Measurements from ENCODE around the gene WDFY4.
A peak's percentile ranks its signal among the peaks of the same experiment; 100 is the strongest.

WDFY4 gene

DNA sequence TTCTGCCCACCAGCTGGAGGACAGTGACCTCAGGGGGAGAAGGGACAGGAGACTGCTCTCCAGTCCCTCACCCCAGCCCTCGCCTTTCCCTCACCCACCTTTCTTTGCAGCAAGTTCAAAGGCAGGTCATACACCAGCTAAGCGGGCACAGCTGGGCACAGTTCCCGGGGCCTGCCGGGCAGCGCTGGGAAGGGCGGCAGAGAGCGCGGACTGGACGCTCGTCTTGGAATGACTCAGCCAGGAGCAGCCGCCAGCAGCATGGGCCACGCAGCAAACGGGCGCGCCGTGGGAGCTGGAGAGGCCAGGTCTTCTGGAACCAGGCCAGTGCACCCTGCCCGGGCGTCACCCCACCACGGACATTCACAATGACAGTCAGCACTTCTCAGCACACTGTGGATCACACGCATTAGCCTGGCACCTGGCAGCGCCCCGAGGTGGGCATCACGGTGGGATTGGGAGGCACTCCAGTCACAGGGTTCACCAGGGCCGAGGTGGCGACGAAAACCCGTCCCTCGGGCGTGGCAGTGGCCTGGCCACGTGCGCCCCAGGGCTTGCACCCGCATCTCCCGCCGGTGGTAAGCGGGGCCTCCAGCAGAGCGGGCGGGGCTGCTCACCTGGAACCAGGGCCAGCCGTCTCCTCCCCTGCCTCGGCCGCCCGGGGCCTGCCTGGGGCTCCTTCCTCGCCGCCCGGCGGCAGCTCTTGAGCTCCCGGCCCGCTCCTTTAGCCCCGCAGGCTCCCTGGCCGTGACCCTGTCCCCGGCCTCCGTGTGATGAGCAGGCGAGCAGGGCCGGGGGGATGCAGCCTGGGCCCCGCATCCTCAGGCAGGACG, 29.0 kb upstream of the WDFY4 start:
- DNase-seq: peak; percentile 83

- DNase-seq: peak; percentile 73
These were observed 28.3 kb upstream of the WDFY4 start for GRCh38 chr10:48656241-48656913.

- no peak for DNase-seq
These were observed 27.8 kb upstream of the WDFY4 start for GRCh38 chr10:48656914-48657305.

DNA sequence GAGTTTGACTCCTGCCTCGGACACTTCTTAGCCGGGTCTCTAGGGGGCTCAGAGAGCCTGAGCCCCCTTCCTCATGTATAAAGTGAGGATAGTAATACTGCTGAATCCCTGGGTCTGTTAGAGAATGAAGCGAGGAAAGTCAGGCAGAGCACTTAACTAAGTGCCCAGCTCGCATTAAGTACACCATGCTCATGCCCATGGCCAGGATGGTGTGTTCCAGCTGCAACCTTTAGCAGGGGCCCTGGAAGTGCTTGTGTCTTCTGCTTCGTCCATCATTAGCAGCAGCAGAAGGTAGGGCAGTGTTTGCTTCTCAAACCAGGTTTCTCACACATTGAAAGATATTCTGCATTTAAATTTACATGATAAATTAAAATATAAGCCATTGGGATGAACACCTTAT, 27.3 kb upstream of the WDFY4 start:
- no peak for DNase-seq

- peak; percentile 52 for DNase-seq
These were observed 26.3 kb upstream of the WDFY4 start for GRCh38 chr10:48658243-48658974.

GRCh38 chr10:48658975-48659269, 25.8 kb upstream of the WDFY4 start:
- no peak for DNase-seq

GRCh38 chr10:48659790-48660189, 24.9 kb upstream of the WDFY4 start:
- DNase-seq: no peak

GRCh38 chr10:48661441-48661840, 23.2 kb upstream of the WDFY4 start:
- no peak for DNase-seq

DNA sequence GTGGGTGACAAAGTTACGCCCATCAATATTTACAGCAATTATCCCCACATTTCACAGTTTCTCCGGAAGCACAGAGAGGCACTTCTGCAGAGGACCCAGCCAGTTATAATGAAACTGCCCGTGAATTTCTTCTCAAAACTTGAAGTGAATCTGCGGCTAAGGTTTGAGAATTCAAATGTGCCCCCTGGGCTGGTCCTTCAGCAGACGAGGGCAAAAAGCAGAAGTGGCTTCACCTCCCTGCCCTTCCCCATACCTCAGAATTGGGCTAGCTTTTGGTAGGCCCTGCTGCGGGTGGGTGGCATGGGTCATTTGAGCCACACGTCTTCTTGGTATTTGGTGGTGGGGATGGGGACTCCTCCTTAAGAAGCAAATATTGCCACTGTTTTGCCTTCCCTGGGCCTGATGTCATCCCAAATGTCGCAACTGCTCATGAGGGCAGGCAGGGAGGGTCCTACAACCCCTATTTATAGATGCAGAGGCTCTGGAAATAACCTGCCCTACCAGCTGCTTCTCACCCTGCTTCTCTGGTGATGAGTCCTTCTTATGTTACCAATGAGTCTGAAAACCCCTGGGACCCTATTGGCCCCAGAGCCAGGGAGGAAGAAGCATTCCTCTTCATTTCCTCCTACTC, 16.6 kb upstream of the WDFY4 start:
- DNase-seq: no peak

GRCh38 chr10:48670978-48671913, 13.4 kb upstream of the WDFY4 start:
- DNase-seq: no peak

- no peak for DNase-seq
These were observed 12.6 kb upstream of the WDFY4 start for GRCh38 chr10:48671914-48672595.

GRCh38 chr10:48672596-48673265, 11.9 kb upstream of the WDFY4 start:
- no peak for DNase-seq

GRCh38 chr10:48677625-48678024, 7.0 kb upstream of the WDFY4 start:
- no peak for DNase-seq

DNA sequence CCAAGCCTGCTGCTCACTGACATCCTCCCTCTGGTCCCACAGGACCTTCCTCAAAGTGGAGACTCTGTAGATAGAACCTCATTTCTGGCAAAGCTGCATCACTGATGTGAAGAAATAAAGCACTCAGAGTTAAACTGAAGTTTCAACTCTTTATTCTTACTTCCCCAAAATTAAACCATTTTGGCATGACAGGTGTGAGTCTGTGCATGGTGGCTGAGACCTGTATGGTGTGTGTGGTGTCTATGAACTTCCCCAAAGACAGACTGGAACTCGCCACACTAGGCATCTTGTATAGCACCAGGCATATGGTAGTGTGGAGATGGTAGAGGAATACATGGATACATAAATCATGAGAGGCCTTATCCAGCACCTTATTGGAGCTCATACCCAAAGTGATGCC, 6.6 kb upstream of the WDFY4 start:
- no peak for DNase-seq

DNA sequence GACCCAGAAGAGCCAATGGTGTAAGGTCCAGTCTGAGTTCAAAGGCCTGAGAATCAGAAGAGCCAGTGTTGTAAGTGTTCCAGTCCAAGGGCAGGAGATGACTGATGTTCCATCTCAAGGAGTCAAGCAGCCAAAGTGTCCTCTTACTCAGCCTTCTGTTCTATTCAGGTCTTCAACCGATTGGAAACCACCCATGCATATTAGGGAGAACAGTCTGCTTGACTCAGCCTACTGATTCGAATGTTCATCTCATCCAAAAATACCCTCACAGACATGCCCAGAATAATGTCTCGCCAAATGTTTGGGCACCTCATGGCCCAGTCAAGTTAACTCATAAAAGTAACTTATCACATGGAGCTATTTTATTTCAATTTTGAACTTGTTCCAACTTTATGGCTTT, 2.9 kb upstream of the WDFY4 start:
- no peak for DNase-seq

DNA sequence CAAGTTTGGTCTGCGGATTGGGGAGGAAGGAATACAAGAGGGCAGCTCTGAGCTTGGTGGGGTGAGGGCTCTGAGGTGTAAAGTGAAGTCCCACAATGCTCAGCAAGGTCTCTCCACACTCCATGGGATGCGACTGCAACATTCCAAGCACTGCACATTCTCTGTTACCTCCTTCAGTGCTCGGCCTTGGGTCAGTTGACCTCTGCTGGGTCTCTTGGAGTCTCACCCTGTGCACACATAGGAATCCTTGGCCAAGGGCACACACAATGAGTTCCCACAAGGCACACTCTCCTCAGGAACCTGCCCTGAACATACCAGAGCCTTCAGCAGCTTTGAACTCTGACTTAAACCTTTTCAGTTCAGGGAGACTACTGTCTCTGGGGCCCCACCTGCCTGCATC, 2.4 kb upstream of the WDFY4 start:
- DNase-seq: no peak

DNA sequence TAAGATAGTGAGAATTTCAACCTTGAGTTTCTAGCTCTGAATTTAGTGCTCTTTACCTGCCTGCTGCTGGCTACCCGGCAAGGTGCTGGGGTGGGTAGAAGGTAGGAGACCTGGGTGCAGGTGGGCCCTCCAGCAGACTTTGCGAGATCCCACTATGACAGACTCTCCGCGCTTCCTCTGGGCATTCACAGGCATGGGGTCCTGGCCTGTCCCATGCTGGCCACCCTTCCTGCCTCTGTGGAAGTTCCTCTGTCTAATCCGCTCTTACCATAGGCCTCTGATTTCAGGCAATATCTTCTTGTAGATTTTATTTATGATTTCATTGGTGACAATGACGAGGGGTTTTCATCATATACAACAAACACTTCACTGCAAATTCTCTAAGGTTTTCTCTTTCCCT, 1.2 kb upstream of the WDFY4 start:
- no peak for DNase-seq

- no peak for DNase-seq
These were observed 805 bp upstream of the WDFY4 start for GRCh38 chr10:48683868-48684267.

GRCh38 chr10:48684463-48684791, 246 bp upstream of the WDFY4 start:
- no peak for DNase-seq

- DNase-seq: no peak
These were observed 1.1 kb downstream of the WDFY4 start for GRCh38 chr10:48685731-48686130.

Data from NCI-H226 (cell line).